Hematopoietic multipotent progenitor cell treated with erythropoietin and hydrocortisone succinate and interleukin-3 and kit ligand, for 4 days (in vitro differentiated cells): ENCODE measurements around the gene IP6K1.
A peak's percentile ranks its signal among the peaks of the same experiment; 100 is the strongest.
"Not testable (repeated sequence)": the region's sequence is repeated elsewhere in the genome, so short reads cannot be mapped to it uniquely, and the experiment has no call there.

Experiments used
- DNase-seq: peaks from one replicate; pipeline ENCODE4 v3.0.0-alpha.2; 2015

The IP6K1 gene

DNA sequence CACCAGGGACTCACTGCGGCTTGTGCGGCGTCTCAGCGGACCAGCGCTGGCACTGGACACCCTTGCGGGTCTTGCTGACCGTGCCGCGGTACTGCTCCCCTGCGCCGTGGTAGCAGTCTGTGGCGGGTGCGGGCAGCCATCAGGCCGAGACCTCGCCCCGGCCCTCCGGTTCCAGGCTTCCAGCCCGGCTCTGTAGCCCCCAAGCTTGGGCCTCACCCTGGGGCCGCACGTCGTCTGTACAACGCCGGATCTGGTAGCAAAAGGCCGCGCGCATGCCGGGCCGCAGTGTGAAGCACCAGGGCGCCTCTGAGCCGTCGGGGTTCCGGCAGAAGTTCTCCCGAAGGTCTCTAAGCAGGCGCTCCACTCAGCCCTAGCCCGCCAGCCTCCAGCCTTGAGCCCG lies 100.5 kb downstream of the IP6K1 start:
- DNase-seq: not testable (repeated sequence)

DNA sequence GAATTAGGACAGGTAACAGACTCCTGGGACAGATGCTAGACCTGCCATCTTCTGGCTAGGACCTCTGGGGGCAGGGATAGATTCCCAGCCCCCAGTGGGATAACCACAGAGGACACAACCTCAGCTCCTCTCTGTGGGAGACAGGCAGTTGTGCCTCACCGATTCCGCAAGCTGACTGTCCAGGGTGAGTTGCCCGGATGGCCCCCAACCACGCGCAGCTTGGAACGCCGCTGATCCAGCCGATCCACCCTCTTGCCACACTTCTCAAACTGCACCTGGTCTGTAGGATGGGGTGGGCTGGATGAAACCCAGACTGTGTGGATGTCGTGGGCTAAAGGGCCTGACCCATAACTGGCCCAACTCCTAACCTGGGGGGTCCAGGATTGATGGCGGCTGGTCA lies 101.2 kb downstream of the IP6K1 start:
- DNase-seq: not testable (repeated sequence)

DNA sequence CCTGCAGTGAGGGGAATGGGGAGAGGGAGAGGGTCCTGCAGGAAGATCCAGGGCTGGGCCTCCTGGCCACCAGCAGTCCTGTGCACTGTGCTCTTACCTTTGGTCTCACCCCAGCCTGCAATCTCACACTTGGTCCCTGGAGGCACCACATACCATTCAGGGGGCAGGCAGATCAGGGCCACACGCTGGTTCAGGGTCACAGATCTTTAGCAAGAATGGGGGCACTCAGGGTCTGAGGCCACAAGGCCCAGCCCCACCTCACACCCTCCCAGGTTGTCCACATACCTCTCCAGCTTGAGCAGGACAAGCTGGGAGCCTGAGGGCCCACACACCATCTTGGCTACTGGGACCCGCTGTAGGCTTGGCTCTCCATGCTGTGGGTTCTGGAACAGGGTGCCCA lies 101.9 kb downstream of the IP6K1 start:
- DNase-seq: peak; percentile 30

DNA sequence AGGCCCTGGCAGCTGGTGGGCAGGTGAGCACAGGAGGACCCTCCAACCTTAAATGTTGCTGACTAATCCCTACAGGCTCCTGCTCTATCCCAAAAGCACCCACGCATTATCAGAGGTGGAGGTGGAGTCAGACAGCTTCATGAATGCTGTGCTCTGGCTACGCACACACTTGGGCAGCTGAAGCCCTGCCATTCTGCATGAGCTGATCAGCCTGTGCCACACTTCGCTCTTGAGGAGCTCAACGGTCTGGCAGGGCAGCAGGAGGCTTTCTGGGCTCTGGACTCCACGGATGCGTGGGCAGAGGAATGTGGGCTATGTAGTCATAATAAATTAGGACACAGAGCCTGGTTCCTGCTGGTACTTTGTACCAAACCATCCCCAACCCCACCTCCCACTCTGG lies 103.2 kb downstream of the IP6K1 start:
- DNase-seq: no peak

DNA sequence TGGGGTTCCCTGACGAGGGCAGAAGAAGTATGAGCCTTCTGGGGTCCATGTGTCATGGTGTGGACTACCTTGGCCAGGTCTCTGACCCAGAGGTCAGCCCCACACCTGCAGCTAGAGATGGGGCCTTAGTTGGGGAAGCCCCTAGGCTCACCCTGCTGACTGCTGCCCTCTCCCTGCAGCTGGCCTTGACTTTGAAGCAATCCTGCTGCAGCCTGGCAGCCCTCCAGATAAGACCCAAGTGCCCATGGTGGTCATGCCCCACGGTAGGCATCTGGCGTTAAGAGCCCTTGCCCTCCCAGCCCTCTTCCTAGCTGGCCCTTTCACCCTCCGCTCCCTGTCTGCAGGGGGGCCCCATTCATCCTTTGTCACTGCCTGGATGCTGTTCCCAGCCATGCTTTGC lies 104.8 kb downstream of the IP6K1 start:
- DNase-seq: no peak

DNA sequence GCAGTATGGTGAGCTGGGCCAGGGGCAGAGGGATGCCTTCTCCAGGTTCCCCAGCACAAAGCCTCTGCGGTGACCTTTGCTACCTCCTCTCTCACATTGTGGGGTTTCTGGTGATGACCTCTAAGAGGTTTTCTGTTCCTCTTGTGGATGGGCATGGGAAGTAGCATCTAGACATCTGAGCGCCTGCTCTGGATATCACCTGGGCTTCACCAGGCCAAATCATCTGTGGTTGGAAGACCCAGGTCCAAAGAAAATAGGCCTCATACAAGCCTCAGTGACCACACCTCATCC lies 105.2 kb downstream of the IP6K1 start:
- no peak for DNase-seq

DNA sequence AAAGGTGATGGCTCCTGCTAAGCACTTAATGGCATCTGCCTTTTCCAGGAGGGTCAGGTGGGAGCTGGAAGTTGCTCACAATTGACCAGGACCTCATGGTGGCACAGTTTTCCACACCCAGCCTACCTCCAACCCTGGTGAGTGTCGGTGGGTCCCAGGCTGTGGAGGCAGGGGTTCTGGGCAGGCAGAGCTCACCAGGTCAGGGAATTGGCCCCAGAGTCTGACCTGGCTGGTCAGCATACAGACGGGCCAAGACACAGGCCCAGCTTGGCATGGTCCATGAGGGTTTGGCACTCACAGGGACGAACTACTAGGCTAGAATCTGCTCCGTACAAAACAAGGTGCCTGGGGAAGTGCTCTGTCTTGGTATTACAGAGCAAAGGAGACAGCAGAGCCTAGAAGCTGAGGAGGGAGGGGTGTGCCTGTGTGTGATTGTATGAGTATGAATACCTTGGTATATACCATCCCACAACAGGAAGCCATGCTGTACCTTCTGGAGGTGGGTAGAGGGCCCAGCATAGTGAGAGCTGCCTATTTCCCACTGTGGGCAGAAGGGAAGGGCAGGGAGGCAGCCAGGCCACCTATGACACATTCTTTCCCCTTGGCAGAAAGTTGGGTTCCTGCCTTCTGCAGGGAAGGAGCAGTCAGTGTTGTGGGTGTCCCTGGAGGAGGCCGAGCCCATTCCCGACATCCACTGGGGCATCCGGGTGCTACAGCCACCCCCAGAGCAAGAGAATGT lies 105.7 kb downstream of the IP6K1 start:
- DNase-seq: no peak

DNA sequence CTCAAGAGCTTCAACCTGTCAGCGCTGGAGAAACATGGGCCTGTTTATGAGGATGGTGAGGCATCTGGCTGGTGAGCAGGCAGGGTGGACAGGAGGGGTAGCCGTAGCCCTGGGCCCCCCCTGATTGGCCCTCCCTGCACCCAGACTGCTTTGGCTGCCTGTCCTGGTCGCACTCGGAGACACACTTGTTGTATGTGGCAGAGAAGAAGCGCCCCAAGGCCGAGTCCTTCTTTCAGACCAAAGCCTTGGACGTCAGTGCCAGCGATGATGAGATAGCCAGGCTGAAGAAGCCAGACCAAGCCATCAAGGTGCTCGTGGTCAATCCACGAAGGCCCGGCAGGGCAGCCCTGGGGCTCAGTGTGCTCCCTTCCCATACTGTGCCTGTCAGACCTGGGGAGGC lies 110.4 kb downstream of the IP6K1 start:
- DNase-seq: no peak

DNA sequence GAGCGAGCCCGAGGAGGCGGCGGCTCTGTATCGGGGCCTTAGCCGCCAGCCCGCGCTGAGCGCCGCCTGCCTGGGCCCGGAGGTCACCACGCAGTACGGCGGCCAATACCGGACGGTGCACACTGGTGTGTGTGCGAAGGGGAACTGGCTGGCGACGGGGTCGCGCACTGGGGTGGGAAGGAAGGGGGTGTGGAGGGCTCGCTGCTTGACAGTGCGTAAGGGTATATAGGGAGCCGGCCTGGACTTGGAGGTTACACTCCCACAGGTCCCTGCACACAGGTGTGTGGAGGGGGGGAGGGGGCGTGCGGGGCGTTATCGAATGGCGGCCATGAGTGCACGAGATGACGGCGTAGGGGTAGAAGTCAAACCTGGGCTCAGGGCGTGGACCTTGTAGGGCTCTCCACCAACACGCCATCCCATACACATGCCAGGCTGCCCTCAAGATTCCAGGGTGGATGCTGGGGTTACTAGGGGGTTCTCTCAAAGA lies 111.8 kb downstream of the IP6K1 start:
- no peak for DNase-seq
